Sigmoid colon (tissue), 7 donors: ENCODE data around the gene SMIM43. TPM values are rescaled to one million over a fixed set of nuclear protein-coding genes. Genes with fewer than 3 reads are reported as not detected.

Source experiments
- DNase-seq: peaks from one replicate; pipeline ENCODE4 v3.0.0-alpha.2; 2019
- H3K27ac ChIP-seq, 4 donors: fragments of 200-600 bp; sonication (generic); one replicate each; pipeline ENCODE4 v1.5.1; 2016 to 2019; ENCODE audit warnings: mild to moderate bottlenecking in 1 of 4
- H3K27me3 ChIP-seq, 3 donors: fragments of 200-600 bp; sonication (generic); one replicate each; pipeline ENCODE4 v1.5.1; 2019; ENCODE audit warnings: mild to moderate bottlenecking in 1 of 3
- H3K36me3 ChIP-seq, 4 donors: fragments of 200-600 bp; sonication (generic); one replicate each; pipeline ENCODE4 v1.5.1; 2016 to 2019
- H3K4me1 ChIP-seq, 4 donors: fragments of 200-600 bp; sonication (generic); one replicate each; pipeline ENCODE4 v1.5.1; 2017 to 2019
- H3K4me3 ChIP-seq, 4 donors: fragments of 200-600 bp; sonication (generic); one replicate each; pipeline ENCODE4 v1.5.1; 2017 to 2019; ENCODE audit warnings: mild to moderate bottlenecking in 2 of 4, moderate library complexity in 1 of 4
- H3K9me3 ChIP-seq, 4 donors: fragments of 200-600 bp in 3 of 4; sonication (generic) in 3 of 4; one replicate each; pipeline versions ENCODE4 v1.5.1 to v1.6.1; 2013 to 2019
- CTCF ChIP-seq, 4 experiments: fragments of 450-650 bp in 3 of 4; fragments of 200-600 bp in 1 of 4; IDR thresholded peaks; one replicate each; pipeline ENCODE4 v1.5.1; 2016 to 2019; ENCODE audit warnings: antibody characterized with exemption in 4 of 4, mild to moderate bottlenecking in 3 of 4, moderate library complexity in 2 of 4
- EP300 ChIP-seq, 4 donors: sonication (generic); formaldehyde crosslinking; IDR thresholded peaks; one replicate each; pipeline ENCODE4 v1.6.1; 2017; ENCODE audit warnings: antibody characterized with exemption in 4 of 4
- POLR2A ChIP-seq, 2 donors: fragments of 450-650 bp; IDR thresholded peaks; one replicate each; pipeline ENCODE4 v1.6.1; 2016; ENCODE audit warnings: antibody characterized with exemption in 2 of 2, mild to moderate bottlenecking in 2 of 2, moderate library complexity in 2 of 2
- POLR2AphosphoS5 ChIP-seq, 4 donors: sonication (generic); formaldehyde crosslinking; IDR thresholded peaks; one replicate each; pipeline ENCODE4 v1.6.1; 2017; ENCODE audit warnings: antibody characterized with exemption in 4 of 4
- WGBS, 2 donors: extraction: QIAGEN DNeasy Blood & Tissue Kit; methylation state at CpG; one replicate each; pipeline ENCODE4 v1.1.7; 2013; 5-methylcytosine and 5-hydroxymethylcytosine counted together
- intact Hi-C: fragments of 100-400 bp; cut with DNase I; formaldehyde crosslinking; loops from one replicate; pipeline ENCODE4 v1.15.1; 2023
- polyA plus RNA-seq, 3 donors: library from polyadenylated mRNA; stranded (reverse); fragments of 200-250 nt; gene quantifications; one replicate each; pipeline ENCODE4 v1.2.3, GENCODE V29; 2013
- total RNA-seq, 4 donors: library from RNA; depleted of rRNA; stranded (reverse); fragments of >200 nt; gene quantifications; one replicate each; pipeline ENCODE4 v1.1.0, GENCODE V29; 2016
- donor health status: healthy with polysubstance abuse.
- donor health status: Bipolar disorder and iron deficiency.
- donor health status: healthy.

Gene SMIM43
- total and polyA plus RNA-seq, 7 donors = 0.44 to 1.1 (median 0.60) TPM; not detected in 3

GRCh38 chr4:121742794-121743193 is 22.2 kb downstream of the SMIM43 start:
- Histone ChIP-seq H3K27me3 (no peaks in the 10 kb centered on the region), H3K27ac (no peak overlapping the region), H3K9me3 (no peaks in the 10 kb centered on the region), H3K4me1 (peaks cover 0 to 5% (median 0%) of the 10 kb centered on the region in 4 donors), H3K4me3 (no peak overlapping the region), H3K36me3 (no peaks in the 10 kb centered on the region)
- intact Hi-C loops = no loop called here
- 55 to 58% methylated on average over 3 of the region's 3 CpGs for WGBS, 2 donors
- no peak for TF ChIP-seq POLR2AphosphoS5 (IDR thresholded peaks at IDR 0.05)
- no peak for DNase-seq

- no peak for TF ChIP-seq EP300 (IDR thresholded peaks at IDR 0.05)
- TF ChIP-seq POLR2A (IDR thresholded peaks at IDR 0.05) = no peak
- TF ChIP-seq CTCF (IDR thresholded peaks at IDR 0.05) = no peak
- TF ChIP-seq POLR2AphosphoS5 (IDR thresholded peaks at IDR 0.05) = no peak
- Histone ChIP-seq H3K27ac (no peak overlapping the region), H3K36me3 (no peaks in the 10 kb centered on the region), H3K4me3 (no peak overlapping the region), H3K9me3 (no peaks in the 10 kb centered on the region), H3K4me1 (peaks cover 0 to 7% (median 0%) of the 10 kb centered on the region in 4 donors), H3K27me3 (no peaks in the 10 kb centered on the region)
- WGBS, 2 donors = 24 to 47% methylated on average over 7 of the region's 7 CpGs
- DNase-seq = no peak
- intact Hi-C loops = no loop called here
Measured at GRCh38 chr4:121741751-121742150, 23.2 kb downstream of the SMIM43 start.

- 79 to 81% methylated on average over 12 of the region's 12 CpGs for WGBS, 2 donors
- H3K4me3 ChIP-seq = no peak overlapping the region
- TF ChIP-seq POLR2AphosphoS5 (IDR thresholded peaks at IDR 0.05) (no peak), CTCF (IDR thresholded peaks at IDR 0.05) (no peak), POLR2A (IDR thresholded peaks at IDR 0.05) (no peak), EP300 (IDR thresholded peaks at IDR 0.05) (no peak)
- intact Hi-C loops = no loop called here
- H3K27me3 ChIP-seq = no peaks in the 10 kb centered on the region
- H3K27ac ChIP-seq = no peak overlapping the region
- no peaks in the 10 kb centered on the region for H3K36me3 ChIP-seq
- no peaks in the 10 kb centered on the region for H3K9me3 ChIP-seq
- peaks cover 0 to 7% (median 0%) of the 10 kb centered on the region in 4 donors for H3K4me1 ChIP-seq
- no peak for DNase-seq
Measured at GRCh38 chr4:121740796-121741409, 24.1 kb downstream of the SMIM43 start.

GRCh38 chr4:121739575-121739974 is 25.4 kb downstream of the SMIM43 start:
- TF ChIP-seq CTCF (IDR thresholded peaks at IDR 0.05) (no peak), POLR2A (IDR thresholded peaks at IDR 0.05) (no peak), EP300 (IDR thresholded peaks at IDR 0.05) (no peak), POLR2AphosphoS5 (IDR thresholded peaks at IDR 0.05) (no peak)
- 67 to 73% methylated on average over 2 of the region's 2 CpGs for WGBS, 2 donors
- H3K27ac ChIP-seq = peak overlapping the region in 1 of 4 donors; percentile 7
- intact Hi-C loops = loop anchor here (10.0 kb wide), 1 partner anchor 545 kb away; no protein-coding TSS in a partner anchor
- H3K4me1 ChIP-seq = peaks cover 0 to 7% (median 0%) of the 10 kb centered on the region in 4 donors
- no peak overlapping the region for H3K4me3 ChIP-seq
- H3K27me3 ChIP-seq = no peaks in the 10 kb centered on the region
- H3K36me3 ChIP-seq = no peaks in the 10 kb centered on the region
- no peaks in the 10 kb centered on the region for H3K9me3 ChIP-seq
- DNase-seq = no peak

- intact Hi-C loops = loop anchor here (10.0 kb wide), 1 partner anchor 544 kb away; no protein-coding TSS in a partner anchor
- Histone ChIP-seq H3K36me3 (no peaks in the 10 kb centered on the region), H3K27ac (peak overlapping the region in 1 of 4 donors; percentile 7)
Measured at GRCh38 chr4:121738780-121739535, 26.0 kb downstream of the SMIM43 start.

More at GRCh38 chr4:121738780-121739535, 26.0 kb downstream of the SMIM43 start:
- no peaks in the 10 kb centered on the region for H3K27me3 ChIP-seq
- H3K9me3 ChIP-seq = no peaks in the 10 kb centered on the region
- 77 to 78% methylated on average over 2 of the region's 2 CpGs for WGBS, 2 donors
- peaks cover 0 to 7% (median 0%) of the 10 kb centered on the region in 4 donors for H3K4me1 ChIP-seq
- no peak for DNase-seq
- TF ChIP-seq CTCF (IDR thresholded peaks at IDR 0.05) (no peak), POLR2A (IDR thresholded peaks at IDR 0.05) (no peak), POLR2AphosphoS5 (IDR thresholded peaks at IDR 0.05) (no peak), EP300 (IDR thresholded peaks at IDR 0.05) (no peak)
- no peak overlapping the region for H3K4me3 ChIP-seq
